OCI-LY1 (cell line): ENCODE results near the gene PLEKHH1.

Experiments used
- CTCF ChIP-seq: fragments of 200-600 bp; sonication (generic), shearing (Covaris generic); IDR thresholded peaks from 2 replicates; pipeline ENCODE4 v1.5.1; 2017; ENCODE audit warnings: mild to moderate bottlenecking, antibody characterized with exemption, low read length, moderate library complexity, mixed read lengths
- EZH2 ChIP-seq: fragments of 200-600 bp; sonication (generic), shearing (Covaris generic); IDR thresholded peaks from 2 replicates; pipeline ENCODE4 v1.8.0; 2017; ENCODE audit warnings: borderline replicate concordance, mixed run types, mild to moderate bottlenecking, antibody characterized with exemption, low read length, moderate library complexity, mixed read lengths

GRCh38 chr14:67538501-67538900 lies 5.4 kb downstream of the PLEKHH1 start:
- TF ChIP-seq EZH2 (no peak), CTCF (no peak)
